H1 (cell line): Measurements from ENCODE around the gene ARMC12. TPM values are rescaled to one million over a fixed set of nuclear protein-coding genes. Genes with fewer than 3 reads are reported as not detected.

Source experiments
- CTCF ChIP-seq, 3 experiments: IDR thresholded peaks; 1 replicate in 2 of 3; 2 replicates in 1 of 3; pipeline versions ENCODE4 v1.5.1 to v1.6.1; 2011; ENCODE audit warnings: low read length in 3 of 3, mild to moderate bottlenecking in 3 of 3, inconsistent platforms in 2 of 3, low read depth in 1 of 3, moderate library complexity in 1 of 3; ENCODE audit not compliant: insufficient read depth in 1 of 3; ENCODE audit errors: control extremely low read depth in 1 of 3
- KDM4A ChIP-seq: IDR thresholded peaks from one replicate; pipeline ENCODE4 v1.7.1; 2012; ENCODE audit warnings: low read depth, mild to moderate bottlenecking, moderate library complexity, low read length, inconsistent platforms; ENCODE audit not compliant: severe bottlenecking
- TCF12 ChIP-seq: IDR thresholded peaks from 2 replicates; pipeline ENCODE4 v1.6.1; 2011; ENCODE audit warnings: low read depth, mild to moderate bottlenecking, low read length
- polyA plus RNA-seq, 7 experiments: library from polyadenylated mRNA; depleted of rRNA in 3 of 7; stranded (reverse) in 5 of 7; unstranded in 2 of 7; fragments of >200 nt in 5 of 7; fragments of 200-250 nt in 2 of 7; gene quantifications; 1 replicate in 5 of 7; 2 replicates in 1 of 7; 4 replicates in 1 of 7; pipeline versions ENCODE4 v1.2.1 to v1.2.3, GENCODE V29; 2011 to 2013; ENCODE audit warnings: missing spikeins in 2 of 7, mixed read lengths in 2 of 7
- total RNA-seq: library from RNA; stranded (reverse); fragmentation: NEBNext Ultra II Directional; extraction: Animal tissue kit (Norgen Biotek cat#: 25700); gene quantifications from 2 replicates; pipeline ENCODE4 v1.2.1, GENCODE V29; 2021

The ARMC12 gene
- total and polyA plus RNA-seq, 2 of the 8 experiments (the other 6 are each of a cell fraction or from before 2014, with no cell fraction given) = 0.86 to 3.7 TPM

GRCh38 chr6:35728683-35729678, 7.9 kb upstream of the ARMC12 start (continued):
- no peak for TF ChIP-seq KDM4A
- peak in 1 of 3 experiments; percentile 26; a peak in 2 of 4 replicates for TF ChIP-seq CTCF (IDR thresholded peaks at IDR 0.05; ENCODE audit: control extremely low read depth in 1 of 3, insufficient read depth in 1 of 3, low read depth in 1 of 3, low read length in 3 of 3)
- no peak for TF ChIP-seq TCF12
- TF ChIP-seq, all 59 proteins: peak for 2
